ENCODE measurements around the gene CST3.
"Not testable (repeated sequence)": the region's sequence is repeated elsewhere in the genome, so short reads cannot be mapped to it uniquely, and the experiment has no call there.

- TF ChIP-seq HDAC2 (IDR thresholded peaks at IDR 0.05; ENCODE audit: borderline replicate concordance in 1 of 2, low read depth in 2 of 2, low read length in 2 of 2); CTCF (IDR thresholded peaks at IDR 0.05; ENCODE audit: control extremely low read depth in 1 of 3, insufficient read depth in 1 of 3, low read depth in 1 of 3, low read length in 3 of 3); SIN3A (conservative IDR thresholded peaks at IDR 0.05 in 1 of 2, IDR thresholded peaks at IDR 0.05 in 1 of 2; ENCODE audit: low read depth in 1 of 2, low read length in 2 of 2); ZNF274 (IDR thresholded peaks at IDR 0.05; ENCODE audit: borderline replicate concordance, extremely low read depth, low read length); CHD2 (IDR thresholded peaks at IDR 0.05; ENCODE audit: low read length); EZH2 (IDR thresholded peaks at IDR 0.05; ENCODE audit: low read depth, low read length, severe bottlenecking); POLR2AphosphoS5 (IDR thresholded peaks at IDR 0.05; ENCODE audit: low read depth, low read length); USF2 (IDR thresholded peaks at IDR 0.05; ENCODE audit: low read length); SP1 (IDR thresholded peaks at IDR 0.05; ENCODE audit: low read depth, low read length); YY1 (IDR thresholded peaks at IDR 0.05; ENCODE audit: low read depth, low read length): not testable (repeated sequence)
Measured at GRCh38 chr20:23622401-23622800, 15.4 kb downstream of the CST3 start.

Data from H1 (cell line).